ENCODE measurements around the gene CCDC137.

The CCDC137 gene

Small RNA genes lying within 50 kb of the gene (microRNA-seq; reads per million reads assigned to microRNA genes)
- gene MIR6786: 1.2 reads per million
